ENCODE results near the gene RASGRP2.

DNA sequence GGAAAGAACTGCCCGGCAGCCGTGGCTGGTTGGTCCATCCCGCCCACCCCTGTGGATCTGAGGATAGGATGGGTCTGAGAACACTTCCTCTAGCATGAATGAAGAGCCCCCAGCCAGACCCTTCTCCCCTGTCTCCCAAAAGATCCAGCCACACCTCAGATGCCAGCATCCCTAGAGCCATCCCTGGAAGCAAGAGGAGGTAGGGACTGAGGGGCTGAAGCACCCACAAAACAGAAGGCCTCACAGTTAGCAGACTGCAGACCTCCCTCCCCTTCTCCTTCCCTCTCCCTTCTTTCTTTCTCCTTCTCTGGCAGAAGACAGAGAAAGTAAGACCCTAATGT is 22.6 kb downstream of the RASGRP2 start:
- TF ChIP-seq, protein P1, sequence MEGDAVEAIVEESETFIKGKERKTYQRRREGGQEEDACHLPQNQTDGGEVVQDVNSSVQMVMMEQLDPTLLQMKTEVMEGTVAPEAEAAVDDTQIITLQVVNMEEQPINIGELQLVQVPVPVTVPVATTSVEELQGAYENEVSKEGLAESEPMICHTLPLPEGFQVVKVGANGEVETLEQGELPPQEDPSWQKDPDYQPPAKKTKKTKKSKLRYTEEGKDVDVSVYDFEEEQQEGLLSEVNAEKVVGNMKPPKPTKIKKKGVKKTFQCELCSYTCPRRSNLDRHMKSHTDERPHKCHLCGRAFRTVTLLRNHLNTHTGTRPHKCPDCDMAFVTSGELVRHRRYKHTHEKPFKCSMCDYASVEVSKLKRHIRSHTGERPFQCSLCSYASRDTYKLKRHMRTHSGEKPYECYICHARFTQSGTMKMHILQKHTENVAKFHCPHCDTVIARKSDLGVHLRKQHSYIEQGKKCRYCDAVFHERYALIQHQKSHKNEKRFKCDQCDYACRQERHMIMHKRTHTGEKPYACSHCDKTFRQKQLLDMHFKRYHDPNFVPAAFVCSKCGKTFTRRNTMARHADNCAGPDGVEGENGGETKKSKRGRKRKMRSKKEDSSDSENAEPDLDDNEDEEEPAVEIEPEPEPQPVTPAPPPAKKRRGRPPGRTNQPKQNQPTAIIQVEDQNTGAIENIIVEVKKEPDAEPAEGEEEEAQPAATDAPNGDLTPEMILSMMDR (IDR thresholded peaks at IDR 0.05), result no peak
- TF ChIP-seq POLR2A (IDR thresholded peaks at IDR 0.05), result no peak
